Measurements from ENCODE around the gene ITPR1. TPM values are rescaled to one million over a fixed set of nuclear protein-coding genes. Genes with fewer than 3 reads are reported as not detected.

Gene ITPR1
- total and polyA plus RNA-seq, 2 of the 4 experiments (the other 2 are of a cell fraction), result 1.8 to 5.7 TPM

DNA sequence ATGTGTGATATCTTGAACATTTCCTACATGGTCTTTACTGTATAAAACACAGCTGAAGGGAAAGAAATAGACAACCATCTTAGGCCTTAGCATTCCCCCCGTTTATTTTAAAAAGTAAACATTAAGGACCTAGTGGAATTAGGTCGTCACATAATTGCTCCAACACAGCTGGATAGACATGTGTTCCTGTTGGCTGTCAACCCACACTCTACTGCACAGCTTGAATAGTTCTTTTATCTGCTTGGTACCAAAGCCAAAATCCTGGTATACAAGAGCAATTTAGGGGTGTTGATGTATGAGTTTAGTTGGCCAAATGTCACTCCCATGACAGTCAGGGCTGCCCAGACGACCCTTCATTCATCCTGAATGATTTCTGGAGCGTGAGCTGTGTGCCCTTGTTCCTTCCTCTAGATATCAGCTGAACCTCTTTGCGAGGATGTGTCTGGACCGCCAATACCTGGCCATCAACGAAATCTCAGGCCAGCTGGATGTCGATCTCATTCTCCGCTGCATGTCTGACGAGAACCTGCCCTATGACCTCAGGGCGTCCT is 179.7 kb downstream of the ITPR1 start:
- TF ChIP-seq NFE2L2 (IDR thresholded peaks at IDR 0.05; ENCODE audit: low read depth, low read length), result no peak
- TF ChIP-seq, protein P1, sequence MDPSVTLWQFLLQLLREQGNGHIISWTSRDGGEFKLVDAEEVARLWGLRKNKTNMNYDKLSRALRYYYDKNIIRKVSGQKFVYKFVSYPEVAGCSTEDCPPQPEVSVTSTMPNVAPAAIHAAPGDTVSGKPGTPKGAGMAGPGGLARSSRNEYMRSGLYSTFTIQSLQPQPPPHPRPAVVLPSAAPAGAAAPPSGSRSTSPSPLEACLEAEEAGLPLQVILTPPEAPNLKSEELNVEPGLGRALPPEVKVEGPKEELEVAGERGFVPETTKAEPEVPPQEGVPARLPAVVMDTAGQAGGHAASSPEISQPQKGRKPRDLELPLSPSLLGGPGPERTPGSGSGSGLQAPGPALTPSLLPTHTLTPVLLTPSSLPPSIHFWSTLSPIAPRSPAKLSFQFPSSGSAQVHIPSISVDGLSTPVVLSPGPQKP (IDR thresholded peaks at IDR 0.05; ENCODE audit: borderline replicate concordance, low read depth, low read length), result no peak
- no peak for TF ChIP-seq POLR2A (IDR thresholded peaks at IDR 0.05; ENCODE audit: low read depth, low read length)
- TF ChIP-seq RCOR1 (IDR thresholded peaks at IDR 0.05; ENCODE audit: insufficient replicate concordance, low read length), result no peak
- no peak for TF ChIP-seq RFX5 (IDR thresholded peaks at IDR 0.05; ENCODE audit: low read depth, low read length)
- Histone ChIP-seq H2AK5ac (ENCODE audit: low read depth, low read length) (no peak overlapping the region), H2BK5ac (ENCODE audit: low read depth, low read length, poor library complexity, severe bottlenecking) (no peak overlapping the region), H3K27me3 (ENCODE audit: control insufficient read depth, insufficient read depth, low read length) (no peaks in the 10 kb centered on the region), H3K27ac (ENCODE audit: insufficient read depth, low read length) (no peak overlapping the region), H2BK15ac (ENCODE audit: low read depth, low read length) (no peak overlapping the region), H3K4me1 (ENCODE audit: control insufficient read depth, insufficient read depth, low read length) (no peaks in the 10 kb centered on the region), H3K56ac (ENCODE audit: extremely low read depth, insufficient read depth, low read length) (no peak overlapping the region), H2BK120ac (ENCODE audit: low read depth, low read length) (no peak overlapping the region), H4K91ac (ENCODE audit: insufficient read depth, low read depth, low read length) (no peak overlapping the region), H4K20me1 (ENCODE audit: insufficient read depth, low read length) (no peaks in the 10 kb centered on the region), H2AK9ac (replicated peaks; ENCODE audit: low read depth, low read length, poor library complexity) (no peak overlapping the region), H4K8ac (ENCODE audit: low read depth in 2 of 2, low read length in 2 of 2) (no peak overlapping the region), H3K9ac (ENCODE audit: low read depth, low read length) (no peak overlapping the region), H3K79me1 (ENCODE audit: low read depth in 1 of 2, low read length in 2 of 2) (no peaks in the 10 kb centered on the region), H3K9me3 (ENCODE audit: control insufficient read depth, insufficient read depth, low read length) (no peaks in the 10 kb centered on the region), H3K4me2 (ENCODE audit: low read depth, low read length) (no peak overlapping the region), H3K36me3 (ENCODE audit: control insufficient read depth, insufficient read depth, low read length) (peaks cover 5% of the 10 kb centered on the region), H2AFZ (replicated peaks; ENCODE audit: low read length, poor library complexity) (no peak overlapping the region), H3K9me1 (ENCODE audit: insufficient read depth, low read length) (peaks cover 2% of the 10 kb centered on the region; the same call in 1 of the 2 replicates), H3K18ac (ENCODE audit: low read depth, low read length) (no peak overlapping the region), H2BK20ac (ENCODE audit: low read depth, low read length) (no peak overlapping the region), H3K14ac (replicated peaks; ENCODE audit: low read depth, low read length) (no peak overlapping the region), H3K4me3 (ENCODE audit: insufficient read depth, low read depth, low read length) (no peak overlapping the region), H3K4ac (ENCODE audit: low read depth, low read length) (no peak overlapping the region), H4K5ac (ENCODE audit: low read depth, low read length) (no peak overlapping the region), H3K23ac (ENCODE audit: low read depth, low read length) (no peak overlapping the region)
- ChIA-PET POLR2A (ENCODE audit: unreplicated experiment) (no interaction called here), CTCF (no interaction called here)
- no TSS peak for BruUV-seq (replicated peaks)
- ATAC-seq (ENCODE audit: low read depth) (no peak), DNase-seq (no peak)
- in situ Hi-C loops (cut with MboI; ENCODE audit: low sequenced_read_pairs), result no loop called here
- intact Hi-C loops (cut with micrococcal nuclease), result no loop called here
- dilution Hi-C loops (cut with HindIII; ENCODE audit: low sequenced_read_pairs, unreplicated experiment), result no loop called here
- WGBS, 2 experiments (ENCODE audit: extremely low coverage in 2 of 2, insufficient read length in 1 of 2), result 66% methylated on average over 6 of the region's 11 CpGs; no CpG with 5 or more reads in 1 of the 2 experiments
